Endothelial cell of umbilical vein (primary cell): ENCODE results near the gene ANKRD28.

Experiments used
- EZH2 ChIP-seq: IDR thresholded peaks from 2 replicates; pipeline ENCODE4 v1.6.1; 2012; ENCODE audit warnings: borderline replicate concordance, low read depth, mild to moderate bottlenecking, moderate library complexity, low read length, inconsistent platforms; ENCODE audit not compliant: severe bottlenecking
- FOS ChIP-seq: IDR thresholded peaks from 2 replicates; pipeline ENCODE4 v1.6.1; 2011; ENCODE audit warnings: mild to moderate bottlenecking, low read length, moderate library complexity, borderline replicate concordance; ENCODE audit not compliant: insufficient read depth
- GATA2 ChIP-seq: IDR thresholded peaks from 2 replicates; pipeline ENCODE4 v1.7.0; 2011; ENCODE audit warnings: low read depth, mild to moderate bottlenecking, moderate library complexity, mixed read lengths, low read length; ENCODE audit not compliant: insufficient read length, insufficient read depth
- JUN ChIP-seq: IDR thresholded peaks from 2 replicates; pipeline ENCODE4 v1.6.1; 2011; ENCODE audit warnings: borderline replicate concordance, low read depth; ENCODE audit not compliant: insufficient read length, insufficient read depth
- MYC ChIP-seq: IDR thresholded peaks from one replicate; pipeline ENCODE4 v1.6.1; 2011; ENCODE audit warnings: mild to moderate bottlenecking, low read depth, low read length
- POLR2A ChIP-seq: IDR thresholded peaks from 2 replicates; pipeline ENCODE4 v1.6.1; 2012; ENCODE audit warnings: low read depth, mild to moderate bottlenecking, control low read depth, low read length
- POLR2AphosphoS5 ChIP-seq: IDR thresholded peaks from 2 replicates; pipeline ENCODE4 v1.6.1; 2012; ENCODE audit warnings: low read depth, mild to moderate bottlenecking, control low read depth, low read length, moderate library complexity; ENCODE audit not compliant: insufficient read depth
- TF ChIP-seq, protein P1 (sequence below), 2 donors: IDR thresholded peaks; 1 replicate in 1 of 2; 2 replicates in 1 of 2; pipeline ENCODE4 v1.5.1; 2011; ENCODE audit warnings: low read length in 2 of 2, mild to moderate bottlenecking in 2 of 2, moderate library complexity in 2 of 2, control low read depth in 1 of 2, inconsistent platforms in 1 of 2, low read depth in 1 of 2; ENCODE audit not compliant: insufficient read depth in 1 of 2; ENCODE audit errors: extremely low read depth in 1 of 2

DNA sequence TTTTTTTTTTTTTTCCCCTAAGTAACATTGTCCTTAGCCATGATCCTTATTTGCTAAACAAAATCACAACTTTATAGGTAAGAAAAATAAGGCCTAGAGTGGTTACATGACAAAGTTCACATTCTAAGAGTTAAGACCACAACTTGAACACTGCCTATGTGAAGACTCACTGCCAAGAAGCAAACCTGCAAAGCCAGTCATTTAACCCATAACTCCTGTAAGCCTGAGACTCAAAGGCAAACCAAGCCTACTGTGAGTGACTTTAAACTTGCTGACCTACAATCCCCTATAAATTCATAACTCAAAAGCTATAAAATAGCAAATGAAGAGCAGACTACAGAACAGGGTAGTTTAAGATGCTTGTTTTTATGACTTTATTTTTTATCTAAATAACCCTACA lies 12.9 kb upstream of the ANKRD28 start:
- TF ChIP-seq, protein P1, sequence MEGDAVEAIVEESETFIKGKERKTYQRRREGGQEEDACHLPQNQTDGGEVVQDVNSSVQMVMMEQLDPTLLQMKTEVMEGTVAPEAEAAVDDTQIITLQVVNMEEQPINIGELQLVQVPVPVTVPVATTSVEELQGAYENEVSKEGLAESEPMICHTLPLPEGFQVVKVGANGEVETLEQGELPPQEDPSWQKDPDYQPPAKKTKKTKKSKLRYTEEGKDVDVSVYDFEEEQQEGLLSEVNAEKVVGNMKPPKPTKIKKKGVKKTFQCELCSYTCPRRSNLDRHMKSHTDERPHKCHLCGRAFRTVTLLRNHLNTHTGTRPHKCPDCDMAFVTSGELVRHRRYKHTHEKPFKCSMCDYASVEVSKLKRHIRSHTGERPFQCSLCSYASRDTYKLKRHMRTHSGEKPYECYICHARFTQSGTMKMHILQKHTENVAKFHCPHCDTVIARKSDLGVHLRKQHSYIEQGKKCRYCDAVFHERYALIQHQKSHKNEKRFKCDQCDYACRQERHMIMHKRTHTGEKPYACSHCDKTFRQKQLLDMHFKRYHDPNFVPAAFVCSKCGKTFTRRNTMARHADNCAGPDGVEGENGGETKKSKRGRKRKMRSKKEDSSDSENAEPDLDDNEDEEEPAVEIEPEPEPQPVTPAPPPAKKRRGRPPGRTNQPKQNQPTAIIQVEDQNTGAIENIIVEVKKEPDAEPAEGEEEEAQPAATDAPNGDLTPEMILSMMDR (IDR thresholded peaks at IDR 0.05; ENCODE audit: extremely low read depth in 1 of 2, insufficient read depth in 1 of 2, low read depth in 1 of 2, low read length in 2 of 2), result no peak
- TF ChIP-seq EZH2, result no peak
- TF ChIP-seq POLR2AphosphoS5, result no peak
- no peak for TF ChIP-seq POLR2A
- TF ChIP-seq GATA2, result no peak
- TF ChIP-seq MYC, result no peak
- TF ChIP-seq JUN, result no peak
- no peak for TF ChIP-seq FOS
